Liver (tissue), 9 donors: ENCODE measurements around the gene PLCB2. TPM values are rescaled to one million over a fixed set of nuclear protein-coding genes. Genes with fewer than 3 reads are reported as not detected.

Source experiments
- DNase-seq: peaks from one replicate; pipeline ENCODE4 v3.0.0-alpha.2; 2017; ENCODE audit warnings: low spot score
- H3K27ac ChIP-seq, 2 donors: one replicate each; pipeline ENCODE4 v1.7.0; 2013; ENCODE audit warnings: inconsistent platforms in 2 of 2, low read length in 2 of 2, control low read depth in 1 of 2, low read depth in 1 of 2, mild to moderate bottlenecking in 1 of 2
- H3K27me3 ChIP-seq, 4 donors: one replicate each; pipeline versions ENCODE4 v1.6.1 to v1.7.0; 2013; ENCODE audit warnings: low read length in 3 of 4, inconsistent platforms in 1 of 4, mild to moderate bottlenecking in 1 of 4, moderate library complexity in 1 of 4; ENCODE audit not compliant: control insufficient read depth in 4 of 4, insufficient read depth in 4 of 4
- H3K36me3 ChIP-seq, 4 donors: one replicate each; pipeline versions ENCODE4 v1.6.1 to v1.7.0; 2013; ENCODE audit warnings: low read length in 3 of 4, mild to moderate bottlenecking in 3 of 4, low read depth in 1 of 4, moderate library complexity in 1 of 4; ENCODE audit not compliant: control insufficient read depth in 4 of 4, insufficient read depth in 3 of 4
- H3K4me1 ChIP-seq, 4 donors: one replicate each; pipeline versions ENCODE4 v1.6.1 to v1.7.0; 2013; ENCODE audit warnings: low read length in 3 of 4, mild to moderate bottlenecking in 3 of 4, moderate library complexity in 1 of 4; ENCODE audit not compliant: control insufficient read depth in 4 of 4, insufficient read depth in 4 of 4
- H3K4me3 ChIP-seq, 3 donors: one replicate each; pipeline versions ENCODE4 v1.6.1 to v1.7.0; 2013; ENCODE audit warnings: low read length in 3 of 3, control low read depth in 1 of 3, low read depth in 1 of 3, mild to moderate bottlenecking in 1 of 3
- H3K9ac ChIP-seq, 2 donors: one replicate each; pipeline ENCODE4 v1.7.0; 2013; ENCODE audit warnings: low read length in 2 of 2, mild to moderate bottlenecking in 2 of 2, moderate library complexity in 2 of 2, control low read depth in 1 of 2, low read depth in 1 of 2
- H3K9me3 ChIP-seq, 4 donors: one replicate each; pipeline versions ENCODE4 v1.6.1 to v1.7.0; 2013; ENCODE audit warnings: low read length in 3 of 4; ENCODE audit not compliant: control insufficient read depth in 4 of 4
- ATF3 ChIP-seq: IDR thresholded peaks from 2 replicates; pipeline ENCODE4 v1.6.1; 2016; ENCODE audit warnings: antibody characterized with exemption
- CTCF ChIP-seq: fragments of 150-350 bp; IDR thresholded peaks from 2 replicates; pipeline ENCODE4 v1.5.1; 2017; ENCODE audit warnings: improper control_type of control experiment, low read depth, low read length; ENCODE audit not compliant: missing input control
- FOXA1 ChIP-seq: IDR thresholded peaks from 2 replicates; pipeline ENCODE4 v1.6.1; 2016; ENCODE audit warnings: antibody characterized with exemption
- FOXA2 ChIP-seq: IDR thresholded peaks from 2 replicates; pipeline ENCODE4 v1.6.1; 2016; ENCODE audit warnings: antibody characterized with exemption
- GABPA ChIP-seq, 2 donors: IDR thresholded peaks in 1 of 2; conservative IDR thresholded peaks in 1 of 2; 2 replicates each; pipeline ENCODE4 v1.6.1; 2016; ENCODE audit warnings: antibody characterized with exemption in 2 of 2, mild to moderate bottlenecking in 1 of 2, moderate library complexity in 1 of 2
- HNF4A ChIP-seq, 2 donors: conservative IDR thresholded peaks; 2 replicates each; pipeline ENCODE4 v1.6.1; 2016; ENCODE audit warnings: antibody characterized with exemption in 2 of 2, mild to moderate bottlenecking in 2 of 2
- HNF4G ChIP-seq: IDR thresholded peaks from 2 replicates; pipeline ENCODE4 v1.6.1; 2016; ENCODE audit warnings: antibody characterized with exemption
- JUND ChIP-seq, 2 donors: IDR thresholded peaks; 2 replicates each; pipeline ENCODE4 v1.6.1; 2016; ENCODE audit warnings: antibody characterized with exemption in 2 of 2
- NR2F2 ChIP-seq: IDR thresholded peaks from 2 replicates; pipeline ENCODE4 v1.6.1; 2016; ENCODE audit warnings: antibody characterized with exemption
- RAD21 ChIP-seq, 2 donors: IDR thresholded peaks; 2 replicates each; pipeline ENCODE4 v1.6.1; 2016; ENCODE audit warnings: antibody characterized with exemption in 2 of 2, mild to moderate bottlenecking in 2 of 2
- REST ChIP-seq: IDR thresholded peaks from 2 replicates; pipeline ENCODE4 v1.6.1; 2016; ENCODE audit warnings: antibody characterized with exemption, mild to moderate bottlenecking
- RXRA ChIP-seq, 2 donors: IDR thresholded peaks; 2 replicates each; pipeline ENCODE4 v1.6.1; 2017 to 2018; ENCODE audit warnings: antibody characterized with exemption in 2 of 2, mild to moderate bottlenecking in 1 of 2
- SP1 ChIP-seq: IDR thresholded peaks from 2 replicates; pipeline ENCODE4 v1.6.1; 2018; ENCODE audit warnings: antibody characterized with exemption, mild to moderate bottlenecking
- TAF1 ChIP-seq: conservative IDR thresholded peaks from 2 replicates; pipeline ENCODE4 v1.6.1; 2016; ENCODE audit warnings: antibody characterized with exemption, mild to moderate bottlenecking
- YY1 ChIP-seq: IDR thresholded peaks from 2 replicates; pipeline ENCODE4 v1.6.1; 2016; ENCODE audit warnings: antibody characterized with exemption, mild to moderate bottlenecking
- WGBS: extraction: QIAGEN DNeasy Blood & Tissue Kit; methylation state at CpG from one replicate; pipeline ENCODE4 v1.1.7; 2013; 5-methylcytosine and 5-hydroxymethylcytosine counted together
- polyA plus RNA-seq, 2 donors: library from polyadenylated mRNA; stranded (reverse) in 1 of 2; unstranded in 1 of 2; fragments of 200-250 nt in 1 of 2; fragments of >200 nt in 1 of 2; fragmentation: Nextera tagmentation in 1 of 2; extraction: Ambion mirVana in 1 of 2; gene quantifications; one replicate each; pipeline versions ENCODE4 v1.2.1 to v1.2.3, GENCODE V29; 2013 to 2015
- total RNA-seq, 2 donors: library from RNA; depleted of rRNA; stranded (reverse); fragments of >200 nt; gene quantifications; one replicate each; pipeline ENCODE4 v1.2.3, GENCODE V29; 2014
- donor health status: healthy.
- donor health status: healthy.
- donor health status: healthy.
- donor health status: healthy.
- donor health status: healthy.

PLCB2 gene
- total and polyA plus RNA-seq, 4 donors = 2.1 to 13.3 (median 7.6) TPM

GRCh38 chr15:40280260-40281056 is 27.3 kb downstream of the PLCB2 start (continued):
- no peak for TF ChIP-seq REST

GRCh38 chr15:40279437-40280141 is 28.1 kb downstream of the PLCB2 start:
- Histone ChIP-seq H3K36me3 (no peaks in the 10 kb centered on the region), H3K27ac (no peak overlapping the region), H3K9me3 (no peaks in the 10 kb centered on the region), H3K27me3 (peaks cover 0 to 8% (median 2%) of the 10 kb centered on the region in 4 donors), H3K9ac (no peak overlapping the region), H3K4me1 (peaks cover 6 to 23% (median 15%) of the 10 kb centered on the region in 4 donors), H3K4me3 (no peak overlapping the region)
- 9% methylated on average over 40 of the region's 40 CpGs for WGBS
- DNase-seq = peak; percentile 87
- TF ChIP-seq HNF4A (conservative IDR thresholded peaks at IDR 0.05) = no peak
- peak; percentile 94 for TF ChIP-seq CTCF
- no peak for TF ChIP-seq HNF4G
- TF ChIP-seq GABPA (IDR thresholded peaks at IDR 0.05 in 1 of 2, conservative IDR thresholded peaks at IDR 0.05 in 1 of 2) = no peak
- TF ChIP-seq RXRA (IDR thresholded peaks at IDR 0.05) = peak; percentile 6 to 8
- peak; percentile 85 to 91 for TF ChIP-seq RAD21 (IDR thresholded peaks at IDR 0.05)

- WGBS = 73% methylated on average over 10 of the region's 10 CpGs
- H3K27ac ChIP-seq = no peak overlapping the region
- H3K9ac ChIP-seq = no peak overlapping the region
- H3K4me1 ChIP-seq = peaks cover 4 to 22% (median 15%) of the 10 kb centered on the region in 4 donors
- no peak for DNase-seq
- peaks cover 0 to 8% (median 2%) of the 10 kb centered on the region in 4 donors for H3K27me3 ChIP-seq
- H3K4me3 ChIP-seq = no peak overlapping the region
- H3K9me3 ChIP-seq = no peaks in the 10 kb centered on the region
- TF ChIP-seq CTCF (no peak), HNF4A (conservative IDR thresholded peaks at IDR 0.05) (no peak), NR2F2 (no peak), JUND (IDR thresholded peaks at IDR 0.05) (no peak), SP1 (no peak), TAF1 (no peak), FOXA1 (no peak), FOXA2 (no peak), YY1 (no peak), RAD21 (IDR thresholded peaks at IDR 0.05) (no peak), ATF3 (no peak)
- no peaks in the 10 kb centered on the region for H3K36me3 ChIP-seq
Observed at GRCh38 chr15:40278026-40278425, 29.7 kb downstream of the PLCB2 start.
